Superior temporal gyrus (tissue), 1 donor: ENCODE results near the gene CARD10.
A peak's percentile ranks its signal among the peaks of the same experiment; 100 is the strongest.
"Not testable (repeated sequence)": the region's sequence is repeated elsewhere in the genome, so short reads cannot be mapped to it uniquely, and the experiment has no call there.

Experiments used
- DNase-seq: peaks from one replicate; pipeline ENCODE4 v3.0.0-alpha.2; 2016; ENCODE audit errors: extremely low spot score

The CARD10 gene

GRCh38 chr22:37556710-37557109 is 37.5 kb upstream of the CARD10 start:
- no peak for DNase-seq

- no peak for DNase-seq
Measured at GRCh38 chr22:37555029-37555428, 35.8 kb upstream of the CARD10 start.

- DNase-seq = no peak
Measured at GRCh38 chr22:37553725-37554124, 34.5 kb upstream of the CARD10 start.

- DNase-seq = no peak
Measured at GRCh38 chr22:37552524-37553163, 33.4 kb upstream of the CARD10 start.

- no peak for DNase-seq
Measured at GRCh38 chr22:37551981-37552380, 32.8 kb upstream of the CARD10 start.

- not testable (repeated sequence) for DNase-seq
Measured at GRCh38 chr22:37550921-37551320, 31.7 kb upstream of the CARD10 start.

- DNase-seq = peak; percentile 84
Measured at GRCh38 chr22:37549704-37550059, 30.5 kb upstream of the CARD10 start.

GRCh38 chr22:37547251-37547741 is 28.1 kb upstream of the CARD10 start:
- DNase-seq = peak; percentile 61

- DNase-seq = no peak
Measured at GRCh38 chr22:37546437-37547250, 27.4 kb upstream of the CARD10 start.

- no peak for DNase-seq
Measured at GRCh38 chr22:37545703-37546436, 26.7 kb upstream of the CARD10 start.

GRCh38 chr22:37544955-37545702 is 25.9 kb upstream of the CARD10 start:
- DNase-seq = peak; percentile 69

GRCh38 chr22:37542959-37543358 is 23.7 kb upstream of the CARD10 start:
- DNase-seq = no peak

- DNase-seq = not testable (repeated sequence)
Measured at GRCh38 chr22:37542416-37542815, 23.2 kb upstream of the CARD10 start.

GRCh38 chr22:37539790-37540189 is 20.6 kb upstream of the CARD10 start:
- DNase-seq = not testable (repeated sequence)

GRCh38 chr22:37538590-37539357 is 19.6 kb upstream of the CARD10 start:
- DNase-seq = peak; percentile 94

GRCh38 chr22:37535159-37535558 is 15.9 kb upstream of the CARD10 start:
- no peak for DNase-seq

- no peak for DNase-seq
Measured at GRCh38 chr22:37534445-37534844, 15.2 kb upstream of the CARD10 start.

- DNase-seq = peak; percentile 33
Measured at GRCh38 chr22:37533995-37534394, 14.8 kb upstream of the CARD10 start.

GRCh38 chr22:37529652-37530345 is 10.6 kb upstream of the CARD10 start:
- no peak for DNase-seq

- not testable (repeated sequence) for DNase-seq
Measured at GRCh38 chr22:37527952-37528351, 8.7 kb upstream of the CARD10 start.
